VCaP (cell line): ENCODE measurements around the gene CAT.

Source experiments
- H3K27ac ChIP-seq: fragments of 450-650 bp; 2 replicates; pipeline ENCODE4 v1.5.1; 2017
- CTCF ChIP-seq: fragments of 450-650 bp; conservative IDR thresholded peaks from 2 replicates; pipeline ENCODE4 v1.5.1; 2017; ENCODE audit warnings: mild to moderate bottlenecking, moderate library complexity

Gene CAT

GRCh38 chr11:34499719-34500500 is 61.2 kb downstream of the CAT start:
- TF ChIP-seq CTCF, result no peak
- no peak overlapping the region for H3K27ac ChIP-seq

GRCh38 chr11:34501500-34501899 is 62.8 kb downstream of the CAT start:
- no peak overlapping the region for H3K27ac ChIP-seq
- TF ChIP-seq CTCF, result no peak

- H3K27ac ChIP-seq, result no peak overlapping the region
- no peak for TF ChIP-seq CTCF
Measured at GRCh38 chr11:34501949-34502348, 63.2 kb downstream of the CAT start.

- TF ChIP-seq CTCF, result no peak
- H3K27ac ChIP-seq, result no peak overlapping the region
Measured at GRCh38 chr11:34502949-34503348, 64.2 kb downstream of the CAT start.

- no peak overlapping the region for H3K27ac ChIP-seq
- TF ChIP-seq CTCF, result no peak
Measured at GRCh38 chr11:34505874-34506273, 67.1 kb downstream of the CAT start.

GRCh38 chr11:34507156-34507555 is 68.4 kb downstream of the CAT start:
- TF ChIP-seq CTCF, result no peak
- no peak overlapping the region for H3K27ac ChIP-seq

GRCh38 chr11:34507610-34508009 is 68.9 kb downstream of the CAT start:
- TF ChIP-seq CTCF, result no peak
- no peak overlapping the region for H3K27ac ChIP-seq
